Panc1 (cell line): ENCODE data around the gene CFAP299. TPM values are rescaled to one million over a fixed set of nuclear protein-coding genes. Genes with fewer than 3 reads are reported as not detected.

Experiments used
- ATAC-seq: fragments of 200-7000 bp; cut with Tn5 transposase; 2 replicates; pipeline ENCODE4 v1.9.1; 2020; ENCODE audit warnings: mild to moderate bottlenecking, moderate library complexity
- BruUV-seq: library from RNA; stranded (reverse); fragments of 400-500 nt; replicated peaks from 2 replicates; lab custom pipeline; 2021; lab: Mats Ljungman, UMichigan
- CTCF ChIA-PET: fragments of 300-600 bp; sonication (Branson Sonifier 250); formaldehyde crosslinking; loops from one replicate; lab custom pipeline; 2022; ENCODE audit warnings: antibody characterized with exemption; lab: Charles Lee
- POLR2A ChIA-PET: fragments of 300-600 bp; sonication (Branson Sonifier 250); formaldehyde crosslinking; loops from one replicate; lab custom pipeline; 2022; ENCODE audit warnings: antibody characterized with exemption; lab: Charles Lee
- DNase-seq: peaks from one replicate; pipeline ENCODE4 v3.0.0-alpha.2; 2010; ENCODE audit warnings: low read depth, low spot score
- H3K27ac ChIP-seq: 2 replicates; pipeline ENCODE4 v1.5.1; 2011; ENCODE audit warnings: mild to moderate bottlenecking, low read length, inconsistent platforms
- H3K27me3 ChIP-seq: fragments of 200-500 bp; sonication (Bioruptor generic); 2 replicates; pipeline ENCODE4 v1.6.0; 2014; ENCODE audit warnings: low read length, inconsistent platforms; ENCODE audit not compliant: control insufficient read depth, insufficient read depth
- H3K36me3 ChIP-seq: fragments of 200-500 bp; sonication (Bioruptor generic); 2 replicates; pipeline ENCODE4 v1.5.1; 2014; ENCODE audit warnings: inconsistent platforms, mild to moderate bottlenecking, low read length, moderate library complexity; ENCODE audit not compliant: control insufficient read depth, insufficient read depth
- H3K4me1 ChIP-seq: 2 replicates; pipeline ENCODE4 v1.5.1; 2011; ENCODE audit warnings: inconsistent platforms, mild to moderate bottlenecking, low read length, moderate library complexity; ENCODE audit not compliant: control insufficient read depth, insufficient read depth
- H3K4me3 ChIP-seq, 2 experiments: 2 replicates each; pipeline ENCODE4 v1.5.1; 2011 to 2012; ENCODE audit warnings: low read depth in 2 of 2, low read length in 2 of 2, mild to moderate bottlenecking in 2 of 2, inconsistent platforms in 1 of 2, moderate library complexity in 1 of 2
- H3K9me3 ChIP-seq: fragments of 200-500 bp; sonication (Bioruptor generic); 2 replicates; pipeline ENCODE4 v1.5.1; 2014; ENCODE audit warnings: low read depth, mild to moderate bottlenecking, inconsistent platforms, low read length, moderate library complexity; ENCODE audit not compliant: control insufficient read depth, insufficient read depth
- POLR2AphosphoS5 ChIP-seq: IDR thresholded peaks from 2 replicates; pipeline ENCODE4 v1.6.1; 2012; ENCODE audit warnings: mild to moderate bottlenecking, low read depth, low read length, moderate library complexity
- SIN3A ChIP-seq: IDR thresholded peaks from 2 replicates; pipeline ENCODE4 v1.6.1; 2012; ENCODE audit warnings: low read depth, mild to moderate bottlenecking, low read length, moderate library complexity, borderline replicate concordance; ENCODE audit not compliant: insufficient read depth
- TCF7L2 ChIP-seq: IDR thresholded peaks from 2 replicates; pipeline ENCODE4 v1.6.1; 2011; ENCODE audit warnings: mild to moderate bottlenecking, low read depth, low read length, inconsistent platforms
- in situ Hi-C: cut with HindIII; loops from 2 replicates; pipeline ENCODE4 v1.10.0; 2016; ENCODE audit warnings: low sequenced_read_pairs, low pct_unique_long_range_greater_than_20kb
- intact Hi-C: fragments of 100-400 bp; cut with micrococcal nuclease; formaldehyde crosslinking; loops from one replicate; pipeline ENCODE4 v1.10.0; 2022; ENCODE audit not compliant: unreplicated experiment
- total RNA-seq: library from RNA; stranded (reverse); gene quantifications from one replicate; pipeline ENCODE4 v1.2.1, GENCODE V29; 2021; ENCODE audit not compliant: unreplicated experiment
- TF ChIP-seq, protein P1 (sequence below): fragments of 450-650 bp; IDR thresholded peaks from 2 replicates; pipeline ENCODE4 v1.5.1; 2017; ENCODE audit warnings: mild to moderate bottlenecking
- TF ChIP-seq, protein P2 (sequence below), 2 experiments: IDR thresholded peaks; 2 replicates each; pipeline ENCODE4 v1.6.1; 2011 to 2012; ENCODE audit warnings: low read depth in 2 of 2, control low read depth in 1 of 2, low read length in 1 of 2, mild to moderate bottlenecking in 1 of 2, moderate library complexity in 1 of 2; ENCODE audit not compliant: insufficient read depth in 1 of 2

The CFAP299 gene
- total RNA-seq, 1 experiment from 2014 or later: not detected

DNA sequence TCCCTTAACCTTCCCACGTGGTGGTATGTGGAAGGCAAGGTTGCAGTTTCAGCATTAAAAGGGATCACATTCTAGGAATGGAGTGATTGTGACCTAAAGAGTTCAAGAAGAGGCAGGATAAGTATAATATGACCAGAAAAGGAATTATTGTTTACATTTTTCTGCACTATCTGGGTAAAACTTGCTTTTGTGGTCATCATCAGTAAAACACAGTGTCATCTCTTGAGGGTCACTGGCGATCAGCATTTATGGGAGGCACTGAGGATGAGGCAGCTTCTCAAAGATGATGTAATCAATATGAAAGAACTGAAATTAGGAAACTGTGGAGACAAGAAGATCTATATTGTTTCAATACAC lies 88.7 kb downstream of the CFAP299 start:
- no peaks in the 10 kb centered on the region for H3K4me1 ChIP-seq
- ChIA-PET CTCF (no interaction called here), POLR2A (no interaction called here)
- TF ChIP-seq POLR2AphosphoS5 (no peak), SIN3A (no peak)
- TF ChIP-seq, protein P1, sequence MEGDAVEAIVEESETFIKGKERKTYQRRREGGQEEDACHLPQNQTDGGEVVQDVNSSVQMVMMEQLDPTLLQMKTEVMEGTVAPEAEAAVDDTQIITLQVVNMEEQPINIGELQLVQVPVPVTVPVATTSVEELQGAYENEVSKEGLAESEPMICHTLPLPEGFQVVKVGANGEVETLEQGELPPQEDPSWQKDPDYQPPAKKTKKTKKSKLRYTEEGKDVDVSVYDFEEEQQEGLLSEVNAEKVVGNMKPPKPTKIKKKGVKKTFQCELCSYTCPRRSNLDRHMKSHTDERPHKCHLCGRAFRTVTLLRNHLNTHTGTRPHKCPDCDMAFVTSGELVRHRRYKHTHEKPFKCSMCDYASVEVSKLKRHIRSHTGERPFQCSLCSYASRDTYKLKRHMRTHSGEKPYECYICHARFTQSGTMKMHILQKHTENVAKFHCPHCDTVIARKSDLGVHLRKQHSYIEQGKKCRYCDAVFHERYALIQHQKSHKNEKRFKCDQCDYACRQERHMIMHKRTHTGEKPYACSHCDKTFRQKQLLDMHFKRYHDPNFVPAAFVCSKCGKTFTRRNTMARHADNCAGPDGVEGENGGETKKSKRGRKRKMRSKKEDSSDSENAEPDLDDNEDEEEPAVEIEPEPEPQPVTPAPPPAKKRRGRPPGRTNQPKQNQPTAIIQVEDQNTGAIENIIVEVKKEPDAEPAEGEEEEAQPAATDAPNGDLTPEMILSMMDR: no peak
- TF ChIP-seq, protein P2, sequence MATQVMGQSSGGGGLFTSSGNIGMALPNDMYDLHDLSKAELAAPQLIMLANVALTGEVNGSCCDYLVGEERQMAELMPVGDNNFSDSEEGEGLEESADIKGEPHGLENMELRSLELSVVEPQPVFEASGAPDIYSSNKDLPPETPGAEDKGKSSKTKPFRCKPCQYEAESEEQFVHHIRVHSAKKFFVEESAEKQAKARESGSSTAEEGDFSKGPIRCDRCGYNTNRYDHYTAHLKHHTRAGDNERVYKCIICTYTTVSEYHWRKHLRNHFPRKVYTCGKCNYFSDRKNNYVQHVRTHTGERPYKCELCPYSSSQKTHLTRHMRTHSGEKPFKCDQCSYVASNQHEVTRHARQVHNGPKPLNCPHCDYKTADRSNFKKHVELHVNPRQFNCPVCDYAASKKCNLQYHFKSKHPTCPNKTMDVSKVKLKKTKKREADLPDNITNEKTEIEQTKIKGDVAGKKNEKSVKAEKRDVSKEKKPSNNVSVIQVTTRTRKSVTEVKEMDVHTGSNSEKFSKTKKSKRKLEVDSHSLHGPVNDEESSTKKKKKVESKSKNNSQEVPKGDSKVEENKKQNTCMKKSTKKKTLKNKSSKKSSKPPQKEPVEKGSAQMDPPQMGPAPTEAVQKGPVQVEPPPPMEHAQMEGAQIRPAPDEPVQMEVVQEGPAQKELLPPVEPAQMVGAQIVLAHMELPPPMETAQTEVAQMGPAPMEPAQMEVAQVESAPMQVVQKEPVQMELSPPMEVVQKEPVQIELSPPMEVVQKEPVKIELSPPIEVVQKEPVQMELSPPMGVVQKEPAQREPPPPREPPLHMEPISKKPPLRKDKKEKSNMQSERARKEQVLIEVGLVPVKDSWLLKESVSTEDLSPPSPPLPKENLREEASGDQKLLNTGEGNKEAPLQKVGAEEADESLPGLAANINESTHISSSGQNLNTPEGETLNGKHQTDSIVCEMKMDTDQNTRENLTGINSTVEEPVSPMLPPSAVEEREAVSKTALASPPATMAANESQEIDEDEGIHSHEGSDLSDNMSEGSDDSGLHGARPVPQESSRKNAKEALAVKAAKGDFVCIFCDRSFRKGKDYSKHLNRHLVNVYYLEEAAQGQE (IDR thresholded peaks at IDR 0.05; ENCODE audit: insufficient read depth in 1 of 2, low read depth in 2 of 2, low read length in 1 of 2): no peak
- no TSS peak for BruUV-seq
- no peak overlapping the region for H3K4me3 ChIP-seq
- no peaks in the 10 kb centered on the region for H3K27me3 ChIP-seq
- no peaks in the 10 kb centered on the region for H3K9me3 ChIP-seq
- ATAC-seq (no peak), DNase-seq (no peak)
- in situ Hi-C loops: no loop called here
- H3K36me3 ChIP-seq: no peaks in the 10 kb centered on the region
- intact Hi-C loops: no loop called here
- H3K27ac ChIP-seq: no peak overlapping the region

DNA sequence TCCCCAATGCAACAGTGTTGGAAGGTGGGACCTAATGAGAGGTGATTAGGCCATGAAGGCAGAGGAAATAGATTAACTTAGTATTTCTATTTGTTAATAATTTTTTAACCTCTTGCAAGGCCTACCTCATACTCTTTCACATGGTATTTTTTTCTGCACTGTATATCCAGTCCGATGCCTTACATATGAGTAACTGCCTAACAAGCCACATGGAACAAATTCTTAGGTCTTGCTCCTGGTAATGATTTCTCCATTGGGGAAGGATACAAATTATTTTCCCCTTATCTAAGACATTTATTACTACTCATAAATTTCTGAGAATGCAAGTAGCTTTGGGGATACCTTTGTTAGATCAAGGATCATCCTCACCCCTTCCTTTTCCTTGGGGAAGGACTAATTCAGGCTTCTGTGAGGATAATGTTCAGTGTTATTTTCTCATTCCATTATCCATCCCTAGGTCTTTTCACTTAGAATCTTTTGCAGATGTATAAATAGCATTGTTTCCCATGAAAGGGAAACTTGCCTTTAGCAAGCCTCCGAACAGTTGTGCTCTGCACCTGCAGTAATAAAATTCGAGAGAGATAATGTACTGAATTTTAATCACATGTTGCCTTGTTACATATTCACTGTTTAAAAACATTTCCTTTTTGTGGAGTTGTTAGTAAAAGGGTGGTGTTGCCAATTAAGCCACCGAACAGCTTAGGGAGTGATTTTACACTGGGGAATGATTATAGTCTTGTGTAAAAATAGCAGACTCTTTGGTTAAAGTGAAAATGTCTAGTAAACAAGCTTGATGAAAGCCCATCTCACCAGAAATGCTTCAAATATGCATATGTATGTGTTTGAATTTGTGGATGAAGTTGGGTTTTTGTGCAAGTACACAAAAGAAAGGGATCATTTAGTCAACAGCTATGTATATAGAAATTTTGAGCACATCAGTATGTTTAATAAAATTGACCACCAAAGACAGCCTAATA lies 89.9 kb downstream of the CFAP299 start:
- intact Hi-C loops (no loop called here), in situ Hi-C loops (no loop called here)
- Histone ChIP-seq H3K4me1 (no peaks in the 10 kb centered on the region), H3K27ac (no peak overlapping the region), H3K36me3 (no peaks in the 10 kb centered on the region), H3K4me3 (no peak overlapping the region), H3K9me3 (no peaks in the 10 kb centered on the region), H3K27me3 (no peaks in the 10 kb centered on the region)
- ChIA-PET CTCF (no interaction called here), POLR2A (no interaction called here)
- no TSS peak for BruUV-seq
- DNase-seq: no peak
- TF ChIP-seq, protein P1: no peak
- TF ChIP-seq TCF7L2 (no peak), POLR2AphosphoS5 (no peak)
- TF ChIP-seq, protein P2 (IDR thresholded peaks at IDR 0.05; ENCODE audit: insufficient read depth in 1 of 2, low read depth in 2 of 2, low read length in 1 of 2): no peak
- ATAC-seq: no peak
